Activated CD4-positive, alpha-beta memory T cell treated with anti-CD3 and anti-CD28 coated beads for 36 hours (primary cell): Measurements from ENCODE around the gene SLC2A8. TPM values are rescaled to one million over a fixed set of nuclear protein-coding genes. Genes with fewer than 3 reads are reported as not detected.

ENCODE experiments used
- CTCF ChIA-PET: fragments of 350-600 bp; sonication (Branson Sonifier 250); formaldehyde crosslinking; loops from one replicate; lab custom pipeline; 2021; ENCODE audit warnings: antibody characterized with exemption, inconsistent platforms; lab: Charles Lee
- POLR2A ChIA-PET: fragments of 350-600 bp; sonication (Branson Sonifier 250); formaldehyde crosslinking; loops from one replicate; lab custom pipeline; 2021; ENCODE audit warnings: antibody characterized with exemption; lab: Charles Lee
- DNase-seq: peaks from one replicate; pipeline ENCODE4 v3.0.0-alpha.2; 2020
- H3K27ac Mint-ChIP-seq: one replicate; pipeline ENCODE4 v1.8.0; 2021; ENCODE audit warnings: mixed read lengths
- H3K27me3 Mint-ChIP-seq: one replicate; pipeline ENCODE4 v1.8.0; 2021; ENCODE audit warnings: mixed read lengths
- H3K36me3 Mint-ChIP-seq: one replicate; pipeline ENCODE4 v1.8.0; 2021; ENCODE audit warnings: mixed read lengths
- H3K4me1 Mint-ChIP-seq: one replicate; pipeline ENCODE4 v1.8.0; 2021; ENCODE audit warnings: low read depth, mixed read lengths
- H3K4me3 Mint-ChIP-seq: one replicate; pipeline ENCODE4 v1.8.0; 2021; ENCODE audit warnings: mild to moderate bottlenecking, mixed read lengths
- H3K9me3 Mint-ChIP-seq: one replicate; pipeline ENCODE4 v1.8.0; 2021; ENCODE audit warnings: mixed read lengths
- intact Hi-C: fragments of 100-400 bp; cut with micrococcal nuclease; formaldehyde crosslinking; loops from one replicate; pipeline ENCODE4 v1.15.1; 2023
- total RNA-seq, 2 experiments: library from RNA; stranded (reverse); gene quantifications; one replicate each; pipeline ENCODE4 v1.2.3, GENCODE V29; 2021

Gene SLC2A8
- total RNA-seq: 1 to 10 TPM; 3.2 to 4.6 TPM

GRCh38 chr9:127396808-127397645, at the start of gene SLC2A8:
Gene SLC2A8 (plus strand): TSS chr9:127397169. CDS start chr9:127397231, 62 bp downstream.
- CTCF ChIA-PET: interaction anchor here (0.6 to 1.8 kb wide), 16 partner anchors 8 to 338 kb away, joined by 3 to 17 read pairs (median 3); partner anchors contain the start of genes TOR2A and ZNF79
- Mint-ChIP-seq H3K36me3 (no peaks in the 10 kb centered on the region), H3K4me3 (peak within 1 kb of the TSS; percentile 60), H3K27me3 (peaks cover 57% of the 10 kb centered on the region), H3K27ac (no peak within 1 kb of the TSS), H3K9me3 (no peaks in the 10 kb centered on the region), H3K4me1 (peaks cover 16% of the 10 kb centered on the region)
- POLR2A ChIA-PET: interaction anchor here (0.9 to 2.3 kb wide), 3 partner anchors 9 to 54 kb away, joined by 3 to 18 read pairs (median 6); partner anchors contain the start of genes LRSAM1, RPL12 and ZNF79
- intact Hi-C loops: loop anchor here (1.0 to 2.0 kb wide), 5 partner anchors 9 to 183 kb away; partner anchors contain the start of genes LRSAM1, RPL12 and ZNF79
- DNase-seq: peak; percentile 97

- Mint-ChIP-seq H3K27ac (no peak overlapping the region), H3K36me3 (no peaks in the 10 kb centered on the region), H3K9me3 (no peaks in the 10 kb centered on the region), H3K27me3 (no peaks in the 10 kb centered on the region), H3K4me3 (no peak overlapping the region), H3K4me1 (no peaks in the 10 kb centered on the region)
- ChIA-PET CTCF (no interaction called here), POLR2A (no interaction called here)
- no peak for DNase-seq
- intact Hi-C loops: no loop called here
These were observed 48.9 kb upstream of the SLC2A8 start for GRCh38 chr9:127347831-127348776.

- Mint-ChIP-seq H3K9me3 (no peaks in the 10 kb centered on the region), H3K27ac (no peak overlapping the region), H3K36me3 (no peaks in the 10 kb centered on the region), H3K4me1 (no peaks in the 10 kb centered on the region), H3K27me3 (peaks cover 4% of the 10 kb centered on the region), H3K4me3 (no peak overlapping the region)
- ChIA-PET POLR2A (no interaction called here), CTCF (no interaction called here)
- no peak for DNase-seq
- intact Hi-C loops: no loop called here
These were observed 47.4 kb upstream of the SLC2A8 start for GRCh38 chr9:127349483-127350113.

GRCh38 chr9:127351182-127352166, 45.5 kb upstream of the SLC2A8 start:
- no peaks in the 10 kb centered on the region for H3K36me3 Mint-ChIP-seq
- no peak overlapping the region for H3K4me3 Mint-ChIP-seq
- peaks cover 9% of the 10 kb centered on the region for H3K27me3 Mint-ChIP-seq
- ChIA-PET POLR2A (no interaction called here), CTCF (no interaction called here)
- no peak overlapping the region for H3K27ac Mint-ChIP-seq
- H3K9me3 Mint-ChIP-seq: no peaks in the 10 kb centered on the region
- intact Hi-C loops: no loop called here
- no peak for DNase-seq
- no peaks in the 10 kb centered on the region for H3K4me1 Mint-ChIP-seq

GRCh38 chr9:127353882-127354281, 43.1 kb upstream of the SLC2A8 start:
- Mint-ChIP-seq H3K27me3 (peaks cover 9% of the 10 kb centered on the region), H3K36me3 (no peaks in the 10 kb centered on the region), H3K9me3 (no peaks in the 10 kb centered on the region), H3K27ac (no peak overlapping the region), H3K4me3 (no peak overlapping the region), H3K4me1 (no peaks in the 10 kb centered on the region)
- intact Hi-C loops: no loop called here
- no peak for DNase-seq
- POLR2A ChIA-PET: no interaction called here
- CTCF ChIA-PET: interaction anchor here (0.6 kb wide), 1 partner anchor 139 kb away, joined by 3 read pairs; no protein-coding TSS in a partner anchor

GRCh38 chr9:127356906-127357305, 40.1 kb upstream of the SLC2A8 start:
- H3K4me1 Mint-ChIP-seq: no peaks in the 10 kb centered on the region
- H3K27ac Mint-ChIP-seq: no peak overlapping the region
- no peaks in the 10 kb centered on the region for H3K36me3 Mint-ChIP-seq
- H3K27me3 Mint-ChIP-seq: peaks cover 10% of the 10 kb centered on the region
- ChIA-PET CTCF (no interaction called here), POLR2A (no interaction called here)
- H3K9me3 Mint-ChIP-seq: no peaks in the 10 kb centered on the region
- no peak overlapping the region for H3K4me3 Mint-ChIP-seq
- DNase-seq: no peak
- intact Hi-C loops: no loop called here

GRCh38 chr9:127358023-127358535, 38.9 kb upstream of the SLC2A8 start:
- ChIA-PET CTCF (interaction anchor here (0.6 to 1.3 kb wide), 2 partner anchors 35 to 143 kb away, joined by 3 read pairs; no protein-coding TSS in a partner anchor), POLR2A (no interaction called here)
- Mint-ChIP-seq H3K4me3 (no peak overlapping the region), H3K9me3 (no peaks in the 10 kb centered on the region), H3K27me3 (peaks cover 10% of the 10 kb centered on the region), H3K36me3 (no peaks in the 10 kb centered on the region), H3K4me1 (no peaks in the 10 kb centered on the region), H3K27ac (no peak overlapping the region)
- DNase-seq: no peak
- intact Hi-C loops: no loop called here

- no peak overlapping the region for H3K27ac Mint-ChIP-seq
- POLR2A ChIA-PET: no interaction called here
- no peak overlapping the region for H3K4me3 Mint-ChIP-seq
- H3K9me3 Mint-ChIP-seq: no peaks in the 10 kb centered on the region
- no peaks in the 10 kb centered on the region for H3K4me1 Mint-ChIP-seq
- DNase-seq: no peak
- intact Hi-C loops: no loop called here
- H3K36me3 Mint-ChIP-seq: no peaks in the 10 kb centered on the region
- peaks cover 6% of the 10 kb centered on the region for H3K27me3 Mint-ChIP-seq
- CTCF ChIA-PET: interaction anchor here (1.3 kb wide), 1 partner anchor 144 kb away, joined by 3 read pairs; no protein-coding TSS in a partner anchor
These were observed 38.2 kb upstream of the SLC2A8 start for GRCh38 chr9:127358770-127359169.

GRCh38 chr9:127360250-127360649, 36.7 kb upstream of the SLC2A8 start:
- intact Hi-C loops: no loop called here

GRCh38 chr9:127360829-127361228, 36.1 kb upstream of the SLC2A8 start:
- no peak overlapping the region for H3K27ac Mint-ChIP-seq
- peaks cover 2% of the 10 kb centered on the region for H3K27me3 Mint-ChIP-seq
- no peaks in the 10 kb centered on the region for H3K36me3 Mint-ChIP-seq
- POLR2A ChIA-PET: no interaction called here
- H3K4me3 Mint-ChIP-seq: no peak overlapping the region
- DNase-seq: peak; percentile 13
- no peaks in the 10 kb centered on the region for H3K9me3 Mint-ChIP-seq
- CTCF ChIA-PET: interaction anchor here (1.5 kb wide), 1 partner anchor 36 kb away, joined by 3 read pairs; the partner anchor contains the start of gene SLC2A8
- intact Hi-C loops: no loop called here
- H3K4me1 Mint-ChIP-seq: no peaks in the 10 kb centered on the region

More at GRCh38 chr9:127360250-127360649, 36.7 kb upstream of the SLC2A8 start:
- no peaks in the 10 kb centered on the region for H3K4me1 Mint-ChIP-seq
- H3K36me3 Mint-ChIP-seq: no peaks in the 10 kb centered on the region
- ChIA-PET POLR2A (no interaction called here), CTCF (interaction anchor here (1.5 kb wide), 1 partner anchor 37 kb away, joined by 3 read pairs; the partner anchor contains the start of gene SLC2A8)
- H3K4me3 Mint-ChIP-seq: no peak overlapping the region
- peaks cover 3% of the 10 kb centered on the region for H3K27me3 Mint-ChIP-seq
- H3K9me3 Mint-ChIP-seq: no peaks in the 10 kb centered on the region
- no peak for DNase-seq
- no peak overlapping the region for H3K27ac Mint-ChIP-seq
